ENCODE measurements around the gene TCFL5.
A peak's percentile ranks its signal among the peaks of the same experiment; 100 is the strongest.

Gene TCFL5

DNA sequence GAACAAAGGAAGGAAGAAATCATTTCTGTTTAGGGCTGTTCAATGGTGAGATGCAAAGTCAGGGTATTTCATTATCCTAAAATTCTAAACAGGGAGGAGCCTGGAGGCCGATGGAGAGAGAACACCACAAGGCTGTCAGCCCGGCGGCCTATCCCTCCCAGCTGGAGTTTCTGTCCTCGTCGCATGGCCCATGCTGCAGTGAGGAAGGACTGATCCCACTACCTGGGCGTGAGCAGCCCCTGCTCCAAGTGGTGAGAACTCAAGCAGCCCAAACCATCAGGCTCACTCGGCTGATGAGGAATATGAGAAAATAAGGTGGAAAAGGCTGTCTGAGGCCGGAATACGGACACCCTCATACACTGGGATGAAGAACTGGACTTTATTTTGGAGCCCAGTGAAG, 33.9 kb upstream of the TCFL5 start:
- no peak for DNase-seq

GRCh38 chr20:62894261-62894660, 32.6 kb upstream of the TCFL5 start:
- no peak for DNase-seq

- no peak for DNase-seq
Measured at GRCh38 chr20:62893700-62894099, 32.1 kb upstream of the TCFL5 start.

DNA sequence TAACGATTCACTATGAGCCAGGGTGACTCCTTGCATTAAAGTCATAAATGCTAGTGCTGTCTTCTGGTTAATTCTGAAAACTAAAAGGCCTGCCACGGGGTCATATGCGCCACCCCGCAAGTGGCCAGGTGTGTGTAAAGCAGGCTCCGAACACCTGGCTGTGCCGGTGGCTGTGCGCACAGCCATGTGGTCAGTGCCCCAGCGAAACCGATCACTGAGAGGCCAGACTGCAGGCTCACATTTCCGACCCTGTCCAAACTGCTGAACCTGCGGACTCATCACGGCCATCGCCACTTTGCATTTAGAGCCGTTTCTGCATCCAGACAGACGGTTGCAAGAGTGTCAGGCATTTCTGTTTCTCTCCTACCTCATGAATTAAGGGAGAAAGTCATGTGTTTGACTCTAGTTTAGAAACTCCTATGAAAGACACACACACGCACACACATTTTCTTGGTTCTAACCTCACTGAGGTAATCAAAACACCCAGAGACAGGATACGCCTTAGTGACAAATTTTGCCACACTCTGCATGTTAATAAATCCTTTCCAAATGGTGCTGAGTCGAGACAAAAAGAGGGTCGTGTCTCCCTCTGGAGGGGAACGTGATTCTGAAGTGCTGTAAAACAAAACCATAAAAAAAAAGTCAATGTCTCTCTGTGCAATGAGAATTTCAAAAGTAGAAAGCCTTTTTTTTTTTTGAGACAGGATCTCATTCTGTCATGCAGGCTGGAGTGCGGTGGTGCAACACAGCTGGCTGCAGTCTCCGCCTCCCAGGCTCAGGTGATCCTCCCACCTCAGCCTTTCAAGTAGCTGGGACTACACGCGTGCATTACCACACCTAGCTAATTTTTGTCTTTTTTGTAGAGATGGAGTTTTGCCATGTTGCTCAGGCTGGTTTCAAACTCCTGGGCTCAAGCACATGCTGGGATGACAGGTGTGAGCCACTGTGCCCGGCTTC, 31.0 kb upstream of the TCFL5 start:
- no peak for DNase-seq

DNA sequence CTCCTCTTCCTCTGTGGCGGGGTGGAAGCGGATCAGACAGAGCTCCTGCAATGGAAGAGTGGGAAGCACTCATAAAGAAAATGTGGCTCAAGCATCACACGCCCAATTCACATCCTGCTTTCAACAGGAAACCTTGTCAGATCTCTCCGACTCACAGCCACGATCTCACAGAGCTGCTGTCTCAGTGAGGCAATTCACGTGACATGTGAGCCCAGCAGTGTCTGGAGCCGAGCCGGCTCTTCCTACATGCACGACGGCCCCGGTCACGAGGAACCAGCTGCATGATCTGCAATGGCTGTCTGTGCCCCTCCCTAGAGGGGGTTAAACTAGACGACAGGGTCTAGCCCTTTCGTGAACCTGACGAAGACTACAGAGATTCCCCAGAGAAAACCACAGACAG, 29.5 kb upstream of the TCFL5 start:
- DNase-seq = no peak

DNA sequence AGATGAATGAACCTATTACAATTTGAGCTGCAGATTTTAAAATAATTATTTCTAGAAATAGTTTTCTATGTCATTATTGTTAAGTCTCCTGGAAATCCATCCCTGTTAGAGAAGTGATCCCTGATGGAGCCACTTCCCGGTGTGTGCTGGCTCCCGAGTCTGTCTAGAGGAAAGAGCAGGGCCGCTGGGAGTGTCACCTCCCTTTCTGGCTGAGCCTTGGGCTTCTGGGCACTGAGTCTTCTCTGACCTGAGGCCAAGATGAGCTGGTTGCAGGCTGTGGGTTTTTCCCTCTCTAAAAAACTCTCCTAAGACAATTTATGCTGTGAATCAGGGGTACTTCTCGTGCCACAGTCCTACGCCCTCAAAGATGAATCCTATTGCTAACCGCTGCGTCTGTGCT, 28.8 kb upstream of the TCFL5 start:
- DNase-seq = no peak

DNA sequence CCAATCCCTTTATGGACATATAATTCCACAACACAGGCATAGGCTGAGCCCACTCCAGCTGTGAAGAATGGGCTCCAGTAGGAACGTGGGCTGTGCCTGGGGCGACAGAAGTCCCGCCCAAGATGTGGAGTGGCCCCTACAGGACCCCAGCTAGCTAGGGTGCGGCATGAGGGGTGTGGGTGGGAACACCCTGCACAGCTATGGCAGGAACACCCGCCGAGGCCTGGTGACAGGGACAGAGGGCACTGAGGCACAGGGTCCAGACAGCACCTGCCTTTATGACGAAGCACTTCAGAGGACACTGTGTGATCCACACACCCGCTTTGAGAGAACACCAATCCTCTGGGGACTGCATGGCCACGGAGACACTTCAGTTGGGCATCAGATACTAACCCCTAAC, 28.2 kb upstream of the TCFL5 start:
- DNase-seq = no peak

DNA sequence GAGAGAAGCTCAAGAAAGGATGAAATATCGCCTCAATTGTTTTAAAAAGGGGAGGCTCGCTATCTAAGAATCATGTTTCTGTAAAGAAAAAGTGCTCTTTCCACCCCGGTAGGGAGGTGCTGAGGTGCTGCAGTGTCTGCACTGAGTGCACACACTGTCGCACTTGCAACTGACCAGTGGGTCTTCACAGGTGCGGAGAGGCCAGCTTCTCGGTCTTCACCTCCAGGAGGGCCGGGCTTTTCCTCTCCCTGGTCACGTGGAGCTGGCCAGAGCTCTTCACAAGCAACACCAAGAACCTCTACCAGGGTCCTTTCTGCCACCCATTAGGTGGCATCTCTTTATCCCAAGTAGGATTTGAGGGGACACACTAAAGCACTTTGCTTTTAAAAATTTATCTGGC, 27.8 kb upstream of the TCFL5 start:
- DNase-seq = no peak

DNA sequence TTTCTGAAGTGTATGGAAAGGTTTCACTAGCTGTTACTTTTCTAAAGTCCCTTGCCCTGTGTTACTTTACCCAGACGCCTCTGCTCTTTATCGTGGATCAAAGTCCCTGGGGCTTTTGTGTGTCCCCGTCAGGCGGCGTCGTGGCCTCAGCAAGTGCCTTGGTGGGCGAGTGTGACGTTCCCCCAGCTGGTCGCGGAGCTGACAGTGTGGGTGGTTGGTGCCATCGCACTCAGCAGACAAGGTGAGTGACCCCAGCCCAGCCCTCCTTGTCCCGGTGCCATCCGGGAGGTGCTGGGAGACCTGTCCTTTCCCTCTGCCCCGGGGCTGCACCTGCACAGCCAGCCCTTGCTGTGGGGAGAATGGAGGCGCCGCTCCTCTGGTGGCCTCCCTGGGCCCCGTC, 27.3 kb upstream of the TCFL5 start:
- no peak for DNase-seq

- no peak for DNase-seq
Measured at GRCh38 chr20:62888406-62888805, 26.8 kb upstream of the TCFL5 start.

- DNase-seq = no peak
Measured at GRCh38 chr20:62887860-62888239, 26.2 kb upstream of the TCFL5 start.

GRCh38 chr20:62887152-62887859, 25.7 kb upstream of the TCFL5 start:
- DNase-seq = no peak

DNA sequence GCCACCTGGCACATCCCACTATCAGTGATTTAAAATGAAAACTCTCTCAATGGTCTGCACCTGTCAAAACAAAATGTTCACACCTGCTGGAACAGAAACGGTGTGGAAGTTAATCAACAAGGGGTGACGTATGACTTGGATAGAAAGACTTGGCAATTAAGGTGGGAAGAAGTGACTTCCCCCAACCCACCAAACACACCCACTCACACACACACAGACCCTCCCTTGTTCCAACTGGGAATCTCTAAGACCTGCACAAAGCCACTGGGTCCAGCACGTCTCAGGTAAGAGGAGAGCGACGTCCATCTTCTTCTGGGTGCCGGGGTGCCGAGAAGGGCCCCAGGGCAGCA, 25.1 kb upstream of the TCFL5 start:
- no peak for DNase-seq

DNA sequence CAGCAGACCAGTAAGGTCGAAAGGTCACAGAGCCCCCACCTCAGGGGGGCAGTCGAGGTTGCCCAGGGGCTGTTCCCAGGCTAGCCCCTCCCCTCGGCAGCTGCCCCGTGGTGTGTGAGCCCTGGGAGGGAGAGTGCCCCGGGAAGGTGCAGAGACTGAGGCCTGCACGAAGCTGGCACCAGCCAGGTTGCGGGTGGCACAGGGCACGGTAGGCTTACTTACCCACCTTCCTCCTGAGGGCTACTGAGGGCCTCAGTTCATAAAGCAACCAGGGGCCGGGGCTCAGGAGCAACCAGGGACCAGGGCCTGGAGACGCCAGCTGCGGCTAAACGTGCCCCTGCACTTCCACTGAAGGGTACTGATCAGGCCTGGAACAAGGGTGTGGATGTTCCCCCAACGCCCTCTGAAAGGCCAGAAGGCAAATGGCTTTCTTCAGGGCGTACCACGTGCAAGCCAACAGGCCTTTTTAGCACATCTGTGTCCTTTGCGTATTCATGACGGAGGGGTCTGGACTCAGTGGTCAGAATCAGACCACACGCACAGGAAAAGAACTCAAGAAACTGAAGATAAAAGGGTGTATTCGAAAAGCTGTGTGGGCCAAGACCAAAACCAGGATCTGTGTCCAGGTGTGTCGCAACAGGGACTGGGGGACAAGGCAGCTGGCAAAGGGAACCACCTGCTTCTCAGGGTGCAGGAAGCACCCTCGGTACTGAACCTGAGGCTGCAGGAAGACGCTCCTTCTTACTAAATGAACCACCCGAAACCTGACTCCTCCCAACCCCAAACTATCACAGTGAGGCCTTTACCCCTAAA, 24.5 kb upstream of the TCFL5 start:
- DNase-seq = no peak

DNA sequence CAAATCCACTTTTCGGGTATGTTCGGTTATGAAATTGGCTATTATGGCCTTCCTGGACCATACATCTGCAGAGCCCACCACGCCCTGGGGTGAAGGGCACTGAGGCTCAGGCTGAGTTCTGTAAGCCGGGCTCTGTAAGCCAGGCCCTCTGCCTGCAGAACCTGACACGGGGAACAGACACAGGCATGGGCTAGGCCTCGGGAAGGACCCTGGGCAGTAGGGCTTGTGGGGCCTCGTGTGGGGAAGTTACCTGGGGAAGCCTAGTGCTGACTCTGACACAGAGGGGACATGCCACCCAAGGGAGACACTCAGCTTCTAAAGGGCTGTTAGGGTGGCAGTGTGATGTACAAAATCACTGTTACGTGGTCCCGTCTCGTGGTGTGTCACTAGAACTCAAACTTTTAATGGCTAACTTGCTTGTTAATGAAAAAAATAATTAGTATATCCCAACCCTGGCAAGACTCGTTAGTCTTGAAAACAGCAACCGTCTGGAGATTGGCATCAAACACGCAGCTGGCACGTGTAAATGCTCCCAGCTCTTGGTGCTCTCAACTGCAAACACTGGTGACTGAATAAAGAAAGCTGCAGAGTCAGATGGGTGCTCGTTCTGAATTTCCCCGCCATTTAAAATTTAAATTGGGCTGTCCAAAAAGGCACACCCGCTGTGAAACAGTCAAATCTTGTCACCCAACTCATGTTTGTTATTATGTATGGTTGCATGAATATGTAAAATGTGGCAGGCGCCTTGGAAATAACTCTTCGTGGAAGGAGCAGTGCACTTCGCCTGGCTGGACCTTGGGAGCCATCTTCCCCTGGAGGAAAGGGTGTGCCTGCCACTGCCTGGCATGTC, 23.6 kb upstream of the TCFL5 start:
- peak; percentile 51 for DNase-seq

DNA sequence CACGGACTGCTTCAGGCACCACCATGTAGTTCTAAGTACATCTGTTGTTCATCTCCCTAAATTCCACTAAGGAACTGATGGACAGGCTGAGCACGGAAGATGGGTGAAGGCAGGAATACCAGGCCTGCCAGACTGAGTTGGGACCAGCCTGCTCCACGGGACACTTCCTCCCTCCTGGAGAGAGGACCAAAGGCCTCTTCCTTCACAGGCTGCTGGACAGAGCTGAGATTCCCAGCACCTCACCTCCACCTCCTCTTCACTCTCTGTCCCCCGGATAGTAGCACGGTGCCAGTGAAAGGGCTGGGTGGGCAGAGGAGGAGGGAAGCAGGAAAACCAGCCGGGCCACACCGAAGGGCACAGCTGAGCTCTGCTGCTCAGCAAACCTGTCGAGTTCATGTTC, 22.9 kb upstream of the TCFL5 start:
- no peak for DNase-seq

DNA sequence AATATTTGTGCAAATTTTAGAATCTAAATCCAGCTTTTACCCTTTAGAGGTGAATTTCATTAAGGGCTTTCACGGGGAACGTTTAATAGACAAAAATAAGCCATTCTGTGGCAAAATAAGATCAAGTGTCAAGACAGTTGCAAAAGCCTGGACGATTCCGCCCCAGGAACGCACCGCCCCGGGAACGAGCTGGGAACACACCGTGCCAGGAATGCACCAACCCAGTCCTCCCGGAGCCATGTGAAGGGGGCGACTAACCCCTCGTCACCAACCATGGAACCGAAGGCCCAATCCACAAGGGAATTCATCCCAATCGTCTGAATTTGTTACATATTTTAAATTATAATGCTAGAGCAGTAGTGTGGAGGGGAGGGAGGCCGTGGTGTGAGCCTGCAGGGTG, 20.8 kb upstream of the TCFL5 start:
- no peak for DNase-seq

GRCh38 chr20:62881662-62882395, 20.2 kb upstream of the TCFL5 start:
- DNase-seq = no peak

DNA sequence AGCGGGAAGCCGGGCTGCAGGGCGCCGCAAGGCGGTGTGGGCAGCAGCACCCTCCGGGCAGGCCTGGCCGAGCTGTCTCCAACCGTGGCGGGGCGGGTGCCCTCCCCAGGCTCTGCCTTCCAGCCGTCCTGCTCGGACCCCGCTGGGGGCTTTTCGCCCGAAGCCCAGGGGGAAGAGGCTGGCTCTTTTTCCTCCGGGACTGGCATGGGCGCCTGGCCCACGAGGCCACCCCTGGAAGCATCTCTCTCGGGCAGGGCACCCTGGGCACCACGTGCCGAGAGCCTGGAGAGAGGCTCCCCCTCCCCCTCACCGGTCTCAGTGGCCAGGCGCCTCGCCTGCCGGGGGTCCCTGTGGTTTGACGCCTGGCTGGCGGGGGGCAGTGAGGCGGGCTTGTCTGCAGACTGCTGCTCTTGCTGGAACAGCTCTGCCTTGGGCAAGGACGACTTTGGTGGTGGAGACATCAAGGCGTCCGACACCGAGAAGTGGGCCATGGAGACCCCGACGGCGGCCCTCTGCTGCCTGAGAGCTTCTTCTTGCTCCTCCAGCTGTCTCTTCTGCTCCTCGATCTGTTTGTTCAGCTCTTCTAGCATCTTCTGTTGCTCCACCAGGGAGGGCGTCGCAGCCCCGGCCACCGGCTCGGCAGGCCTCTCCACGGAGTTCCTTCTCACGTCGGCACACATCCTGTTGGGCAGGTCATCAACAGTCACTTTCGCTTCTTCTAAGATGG, 19.5 kb upstream of the TCFL5 start:
- no peak for DNase-seq

GRCh38 chr20:62880147-62880934, 18.7 kb upstream of the TCFL5 start:
- no peak for DNase-seq

Measured in NCI-H526 treated with DMSO at 0.1 percent for 48 hours (cell line).